SK-N-SH (cell line): Measurements from ENCODE around the gene SPATA13.
A peak's percentile ranks its signal among the peaks of the same experiment; 100 is the strongest.

Experiments
- CHD2 ChIP-seq: fragments of 150-350 bp; IDR thresholded peaks from 2 replicates; pipeline ENCODE4 v1.6.1; 2018; ENCODE audit warnings: low read length; ENCODE audit not compliant: partially characterized antibody
- CTCF ChIP-seq: fragments of 200-600 bp; sonication (generic); IDR thresholded peaks from 2 replicates; pipeline ENCODE4 v1.6.1; 2017; ENCODE audit warnings: antibody characterized with exemption, mild to moderate bottlenecking, moderate library complexity
- EP300 ChIP-seq, 2 experiments: IDR thresholded peaks; 2 replicates each; pipeline versions ENCODE4 v1.4.0 to v1.6.1; 2012; ENCODE audit warnings: borderline replicate concordance in 1 of 2, low read depth in 1 of 2, low read length in 1 of 2
- EZH2phosphoT487 ChIP-seq: fragments of 200-600 bp; sonication (generic); IDR thresholded peaks from 2 replicates; pipeline ENCODE4 v1.6.1; 2017; ENCODE audit warnings: low read depth, mixed run types, mild to moderate bottlenecking, antibody characterized with exemption, moderate library complexity, borderline replicate concordance
- MXI1 ChIP-seq: IDR thresholded peaks from 2 replicates; pipeline ENCODE4 v1.6.1; 2012; ENCODE audit warnings: mild to moderate bottlenecking, low read depth, low read length, improper control_type of control experiment
- NRF1 ChIP-seq: IDR thresholded peaks from 2 replicates; pipeline ENCODE4 v1.6.1; 2012; ENCODE audit warnings: low read depth, mild to moderate bottlenecking, low read length
- POLR2AphosphoS5 ChIP-seq: IDR thresholded peaks from 2 replicates; pipeline ENCODE4 v1.6.1; 2012; ENCODE audit warnings: low read depth, low read length
- RAD21 ChIP-seq: IDR thresholded peaks from 2 replicates; pipeline ENCODE4 v1.6.1; 2012; ENCODE audit warnings: mild to moderate bottlenecking, low read length
- REST ChIP-seq: IDR thresholded peaks from 2 replicates; pipeline ENCODE4 v1.6.1; 2012; ENCODE audit warnings: mild to moderate bottlenecking, low read depth, low read length, moderate library complexity
- YY1 ChIP-seq: IDR thresholded peaks from 2 replicates; pipeline ENCODE4 v1.4.0; 2012; ENCODE audit warnings: low read depth, mild to moderate bottlenecking

- peak; percentile 47 for TF ChIP-seq CTCF
- TF ChIP-seq CHD2, result no peak
- peak in 1 of 2 experiments; percentile 30; a peak in 1 of 4 replicates for TF ChIP-seq EP300 (IDR thresholded peaks at IDR 0.05; ENCODE audit: borderline replicate concordance in 1 of 2, low read depth in 1 of 2, low read length in 1 of 2)
- no peak for TF ChIP-seq POLR2AphosphoS5
- TF ChIP-seq REST, result no peak
- no peak for TF ChIP-seq MXI1
- TF ChIP-seq RAD21, result no peak
- TF ChIP-seq YY1, result no peak
- TF ChIP-seq NRF1, result no peak
- TF ChIP-seq EZH2phosphoT487, result no peak
Observed at GRCh38 chr13:24148414-24149235, 11.9 kb upstream of the SPATA13 start.
